Stimulated activated CD8-positive, alpha-beta memory T cell treated with anti-CD3 and anti-CD28 coated beads, Interleukin-15, amount 100 ng/mL, for 1 hour (primary cell): Measurements from ENCODE around the gene BATF3.
"Not testable (repeated sequence)": the region's sequence is repeated elsewhere in the genome, so short reads cannot be mapped to it uniquely, and the experiment has no call there.

Experiments used
- DNase-seq: peaks from one replicate; pipeline ENCODE4 v3.0.0-alpha.2; 2020; ENCODE audit warnings: low read depth

BATF3 gene

GRCh38 chr1:212699625-212700222 lies at the start of gene BATF3:
Gene BATF3 (minus strand): TSS chr1:212699840. CDS start chr1:212699762, 78 bp downstream.
- no peak for DNase-seq

GRCh38 chr1:212746546-212746945 lies 46.9 kb upstream of the BATF3 start:
- no peak for DNase-seq

GRCh38 chr1:212745303-212745702 lies 45.7 kb upstream of the BATF3 start:
- DNase-seq, result no peak

- DNase-seq, result no peak
Measured at GRCh38 chr1:212743901-212744475, 44.3 kb upstream of the BATF3 start.

- no peak for DNase-seq
Measured at GRCh38 chr1:212738330-212738729, 38.7 kb upstream of the BATF3 start.

GRCh38 chr1:212737559-212737958 lies 37.9 kb upstream of the BATF3 start:
- no peak for DNase-seq

- DNase-seq, result no peak
Measured at GRCh38 chr1:212733109-212733508, 33.5 kb upstream of the BATF3 start.

GRCh38 chr1:212731630-212732029 lies 32.0 kb upstream of the BATF3 start:
- no peak for DNase-seq

GRCh38 chr1:212728606-212729005 lies 29.0 kb upstream of the BATF3 start:
- no peak for DNase-seq

GRCh38 chr1:212727386-212728181 lies 27.9 kb upstream of the BATF3 start:
- no peak for DNase-seq

GRCh38 chr1:212724679-212725078 lies 25.0 kb upstream of the BATF3 start:
- not testable (repeated sequence) for DNase-seq

- no peak for DNase-seq
Measured at GRCh38 chr1:212722270-212722957, 22.8 kb upstream of the BATF3 start.

- no peak for DNase-seq
Measured at GRCh38 chr1:212721388-212722247, 22.0 kb upstream of the BATF3 start.

GRCh38 chr1:212719633-212720032 lies 20.0 kb upstream of the BATF3 start:
- no peak for DNase-seq

GRCh38 chr1:212718499-212718898 lies 18.9 kb upstream of the BATF3 start:
- no peak for DNase-seq

- no peak for DNase-seq
Measured at GRCh38 chr1:212716161-212716560, 16.5 kb upstream of the BATF3 start.

GRCh38 chr1:212713465-212714136 lies 14.0 kb upstream of the BATF3 start:
- DNase-seq, result no peak

GRCh38 chr1:212712451-212713303 lies 13.0 kb upstream of the BATF3 start:
- no peak for DNase-seq

GRCh38 chr1:212711974-212712373 lies 12.3 kb upstream of the BATF3 start:
- not testable (repeated sequence) for DNase-seq

- no peak for DNase-seq
Measured at GRCh38 chr1:212710566-212710965, 10.9 kb upstream of the BATF3 start.
